Heart left ventricle (tissue), 13 donors: ENCODE measurements around the gene RNF183.

Experiments used
- CTCF ChIP-seq, 12 donors: fragments of 200-600 bp; sonication (generic) in 4 of 12; IDR thresholded peaks; one replicate each; pipeline versions ENCODE4 v1.5.0 to v1.8.0; 2018 to 2022; ENCODE audit warnings: antibody characterized with exemption in 12 of 12, mild to moderate bottlenecking in 5 of 12
- POLR2A ChIP-seq, 2 donors: fragments of 450-650 bp; IDR thresholded peaks; one replicate each; pipeline ENCODE4 v1.6.1; 2017; ENCODE audit warnings: antibody characterized with exemption in 2 of 2, mild to moderate bottlenecking in 2 of 2, moderate library complexity in 2 of 2
- donor health status: ischemic (EF 13 %, LVEDD 7.1; RV severe dilation, severe dysfunction).
- donor health status: DM: no; HTN: yes; CAD: no.
- donor health status: DM: no; HTN: no; CAD: no.
- donor health status: ischemic (EF 25% LVEDD 6.9; RV normal size, moderate dysfunction).
- donor health status: ischemic (EF 25% LVEDD 5.7; RV mildly dilated, moderate dysfunction).
- donor health status: ischemic (EF 35%, LVEDD 5.7; RV mildly dilated, moderate dysfunction).
- donor health status: nonischemic (EF 11% LVEDD 7.7; RV severe dilation, severe dysfunction).
- donor health status: DM: yes; HTN: yes; CAD: no.
- donor health status: PGD.
- donor health status: ischemic (EF 29% LVEDD 5.4; RV normal size, mild dysfunction).
- donor health status: nonischemic (EF 23%, LVEDD 6.1; RV moderate dilation, normal function).

GRCh38 chr9:113289091-113289490, 14.1 kb downstream of the RNF183 start:
- TF ChIP-seq POLR2A (IDR thresholded peaks at IDR 0.05), result no peak
- TF ChIP-seq CTCF (IDR thresholded peaks at IDR 0.05), result no peak
